Stomach (tissue), 9 donors: ENCODE data around the gene SPDYC. TPM values are rescaled to one million over a fixed set of nuclear protein-coding genes. Genes with fewer than 3 reads are reported as not detected.
"Not testable (repeated sequence)": the region's sequence is repeated elsewhere in the genome, so short reads cannot be mapped to it uniquely, and the experiment has no call there.

Experiments used
- DNase-seq, 2 donors: peaks; one replicate each; pipeline versions ENCODE4 v3.0.0 to v3.0.0-alpha.2; 2013 to 2019
- H3K27ac ChIP-seq, 5 donors: fragments of 200-600 bp in 4 of 5; sonication (generic) in 4 of 5; one replicate each; pipeline ENCODE4 v1.5.1; 2013 to 2019; ENCODE audit warnings: mild to moderate bottlenecking in 1 of 5, moderate library complexity in 1 of 5
- H3K27me3 ChIP-seq, 3 donors: fragments of 200-600 bp; sonication (generic); one replicate each; pipeline ENCODE4 v1.5.1; 2017 to 2019; ENCODE audit warnings: mixed run types in 1 of 3
- H3K36me3 ChIP-seq, 4 donors: fragments of 200-600 bp; sonication (generic); 1 replicate in 3 of 4; 2 replicates in 1 of 4; pipeline ENCODE4 v1.5.1; 2016 to 2019
- H3K4me1 ChIP-seq, 4 donors: fragments of 200-600 bp; sonication (generic); one replicate each; pipeline ENCODE4 v1.5.1; 2016 to 2019
- H3K4me3 ChIP-seq, 4 donors: fragments of 200-600 bp; sonication (generic) in 3 of 4; one replicate each; pipeline ENCODE4 v1.5.1; 2016 to 2019; ENCODE audit warnings: mild to moderate bottlenecking in 1 of 4
- H3K9me3 ChIP-seq, 4 donors: fragments of 200-600 bp; sonication (generic); one replicate each; pipeline ENCODE4 v1.5.1; 2016 to 2019
- EP300 ChIP-seq: sonication (generic); formaldehyde crosslinking; IDR thresholded peaks from one replicate; pipeline ENCODE4 v1.6.1; 2017; ENCODE audit warnings: antibody characterized with exemption
- POLR2A ChIP-seq, 4 donors: fragments of 450-650 bp; IDR thresholded peaks; one replicate each; pipeline ENCODE4 v1.6.1; 2016; ENCODE audit warnings: antibody characterized with exemption in 4 of 4, control low read depth in 2 of 4, mild to moderate bottlenecking in 1 of 4, moderate library complexity in 1 of 4
- POLR2AphosphoS5 ChIP-seq, 3 donors: sonication (generic); formaldehyde crosslinking; IDR thresholded peaks; one replicate each; pipeline ENCODE4 v1.6.1; 2016; ENCODE audit warnings: antibody characterized with exemption in 3 of 3
- WGBS, 5 donors: extraction: QIAGEN DNeasy Blood & Tissue Kit in 3 of 5; methylation state at CpG; one replicate each; pipeline versions ENCODE4 v1.1.5 to v1.1.7; 2013 to 2018; 5-methylcytosine and 5-hydroxymethylcytosine counted together
- intact Hi-C: fragments of 100-400 bp; cut with DNase I; formaldehyde crosslinking; loops from one replicate; pipeline ENCODE4 v1.15.1; 2023; ENCODE audit warnings: low total_unique reads
- polyA plus RNA-seq, 3 donors: library from polyadenylated mRNA; stranded (reverse); fragments of 200-250 nt; gene quantifications; one replicate each; pipeline ENCODE4 v1.2.3, GENCODE V29; 2013
- total RNA-seq, 5 donors: library from RNA; depleted of rRNA; stranded (reverse); fragments of >200 nt; gene quantifications; one replicate each; pipeline versions ENCODE4 v1.1.0 to v1.2.3, GENCODE V29; 2014 to 2016
- TF ChIP-seq, protein P1 (sequence below), 7 experiments: fragments of 450-650 bp in 4 of 7; fragments of 200-600 bp in 3 of 7; sonication (generic) in 3 of 7; IDR thresholded peaks; one replicate each; pipeline ENCODE4 v1.5.1; 2016 to 2019; ENCODE audit warnings: antibody characterized with exemption in 7 of 7, control low read depth in 2 of 7, mild to moderate bottlenecking in 1 of 7
- donor health status: healthy with polysubstance abuse.
- donor health status: Bipolar disorder and iron deficiency.
- donor health status: healthy.

The SPDYC gene
- total and polyA plus RNA-seq, 8 donors = not detected

GRCh38 chr11:65169164-65169641 lies 830 bp upstream of the SPDYC start:
- WGBS, 5 donors = 65 to 74% (median 71%) methylated on average over 11 of the region's 11 CpGs
- no peaks in the 10 kb centered on the region for H3K9me3 ChIP-seq
- no peaks in the 10 kb centered on the region for H3K27me3 ChIP-seq
- no peak overlapping the region for H3K4me3 ChIP-seq
- TF ChIP-seq, protein P1, sequence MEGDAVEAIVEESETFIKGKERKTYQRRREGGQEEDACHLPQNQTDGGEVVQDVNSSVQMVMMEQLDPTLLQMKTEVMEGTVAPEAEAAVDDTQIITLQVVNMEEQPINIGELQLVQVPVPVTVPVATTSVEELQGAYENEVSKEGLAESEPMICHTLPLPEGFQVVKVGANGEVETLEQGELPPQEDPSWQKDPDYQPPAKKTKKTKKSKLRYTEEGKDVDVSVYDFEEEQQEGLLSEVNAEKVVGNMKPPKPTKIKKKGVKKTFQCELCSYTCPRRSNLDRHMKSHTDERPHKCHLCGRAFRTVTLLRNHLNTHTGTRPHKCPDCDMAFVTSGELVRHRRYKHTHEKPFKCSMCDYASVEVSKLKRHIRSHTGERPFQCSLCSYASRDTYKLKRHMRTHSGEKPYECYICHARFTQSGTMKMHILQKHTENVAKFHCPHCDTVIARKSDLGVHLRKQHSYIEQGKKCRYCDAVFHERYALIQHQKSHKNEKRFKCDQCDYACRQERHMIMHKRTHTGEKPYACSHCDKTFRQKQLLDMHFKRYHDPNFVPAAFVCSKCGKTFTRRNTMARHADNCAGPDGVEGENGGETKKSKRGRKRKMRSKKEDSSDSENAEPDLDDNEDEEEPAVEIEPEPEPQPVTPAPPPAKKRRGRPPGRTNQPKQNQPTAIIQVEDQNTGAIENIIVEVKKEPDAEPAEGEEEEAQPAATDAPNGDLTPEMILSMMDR (IDR thresholded peaks at IDR 0.05) = no peak
- no peak for TF ChIP-seq POLR2A (IDR thresholded peaks at IDR 0.05)
- no peak for DNase-seq
- H3K36me3 ChIP-seq = no peaks in the 10 kb centered on the region
- no peak overlapping the region for H3K27ac ChIP-seq
- peaks cover 0 to 7% (median 3%) of the 10 kb centered on the region in 4 donors for H3K4me1 ChIP-seq
- intact Hi-C loops = no loop called here

DNA sequence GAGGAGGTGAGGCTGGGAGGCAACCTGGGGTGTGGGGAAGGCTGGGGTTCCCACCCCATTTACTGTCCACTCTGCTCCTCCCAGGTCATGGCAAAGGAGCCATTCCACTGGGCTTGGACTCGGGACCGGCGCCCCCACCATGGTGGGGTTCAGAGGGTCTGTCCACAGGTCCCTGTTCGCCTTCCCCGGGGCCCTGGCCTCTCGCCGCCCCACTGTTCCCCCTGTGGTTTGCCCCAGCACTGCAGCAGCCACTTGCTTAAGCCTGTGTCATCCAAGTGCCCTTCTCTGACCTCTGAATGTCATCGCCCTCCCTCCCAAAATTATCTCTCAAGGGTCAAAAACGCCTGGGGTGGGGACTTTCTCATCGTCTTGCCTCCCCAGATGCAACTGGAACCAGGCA lies 2.6 kb downstream of the SPDYC start:
- H3K27ac ChIP-seq = no peak overlapping the region
- no peaks in the 10 kb centered on the region for H3K27me3 ChIP-seq
- intact Hi-C loops = loop anchor here (10.0 kb wide), 1 partner anchor 48 kb away; the partner anchor contains the start of genes FAU and MRPL49
- 80 to 88% (median 85%) methylated on average over 10 of the region's 10 CpGs for WGBS, 5 donors
- no peaks in the 10 kb centered on the region for H3K9me3 ChIP-seq
- no peaks in the 10 kb centered on the region for H3K36me3 ChIP-seq
- no peak for DNase-seq
- no peak overlapping the region for H3K4me3 ChIP-seq
- TF ChIP-seq POLR2AphosphoS5 (IDR thresholded peaks at IDR 0.05) (no peak), POLR2A (IDR thresholded peaks at IDR 0.05) (no peak), EP300 (no peak)
- TF ChIP-seq, protein P1 (IDR thresholded peaks at IDR 0.05) = no peak
- no peaks in the 10 kb centered on the region for H3K4me1 ChIP-seq

DNA sequence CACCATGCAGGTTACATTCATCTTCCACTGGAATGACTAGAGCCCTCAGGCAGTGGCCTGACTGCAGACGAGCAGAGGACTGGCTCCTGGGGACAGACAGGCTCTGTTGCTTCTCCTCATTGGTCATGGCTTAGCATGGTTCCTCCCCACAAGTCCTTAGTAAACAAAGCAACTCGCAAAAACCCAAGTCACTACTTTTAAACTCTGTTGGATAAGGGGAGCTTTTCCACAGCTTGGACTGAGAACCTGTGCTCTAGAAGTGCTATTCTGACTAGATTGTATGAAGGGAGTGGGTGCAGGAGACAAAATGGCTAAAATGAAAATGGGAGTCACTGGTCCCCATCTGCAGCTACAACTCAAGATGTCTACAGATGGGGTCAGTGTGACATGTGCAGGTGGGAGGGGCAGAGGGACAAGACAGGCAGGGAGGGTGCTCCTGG lies 4.6 kb downstream of the SPDYC start:
- 28 to 42% (median 33%) methylated on average over 2 of the region's 2 CpGs for WGBS, 5 donors
- not testable (repeated sequence) for H3K4me1 ChIP-seq, H3K4me3 ChIP-seq

DNA sequence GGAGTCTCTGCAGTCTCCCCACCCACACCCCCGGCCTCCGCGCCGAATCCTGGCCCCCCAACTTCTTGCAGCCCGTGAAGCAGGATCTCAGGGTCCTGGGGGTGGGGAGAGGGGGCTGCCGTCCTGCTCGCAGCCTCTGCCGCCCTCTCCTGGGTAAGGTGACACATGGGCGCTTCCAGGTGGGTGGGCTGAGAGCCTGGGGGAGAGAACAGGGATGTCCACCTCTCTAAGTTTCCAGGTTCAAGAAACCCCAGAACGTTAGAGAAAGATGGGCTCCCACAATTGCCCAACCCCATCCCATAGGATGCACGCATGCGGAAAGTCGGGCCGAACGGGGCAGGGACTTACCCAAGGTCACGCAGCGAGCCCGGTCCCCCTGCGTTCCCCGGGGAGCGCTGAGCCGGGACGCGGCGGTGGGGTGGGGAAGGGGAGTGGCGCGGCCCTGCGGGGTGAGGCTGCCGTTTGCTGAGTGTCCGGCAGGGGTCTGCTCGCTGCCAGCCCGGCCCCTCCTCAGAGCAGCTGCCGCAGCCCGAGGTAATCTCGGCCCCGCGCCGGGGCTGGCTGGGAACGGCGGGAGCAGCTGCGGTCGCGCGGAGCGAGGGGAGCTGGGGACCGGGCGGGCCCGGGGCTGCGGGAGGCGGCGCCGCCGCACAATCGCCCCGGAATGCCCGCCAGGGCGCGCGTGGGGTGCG lies 11.0 kb downstream of the SPDYC start:
- no peaks in the 10 kb centered on the region for H3K9me3 ChIP-seq
- peak; percentile 63 to 92 for DNase-seq
- H3K27ac ChIP-seq = peak overlapping the region; percentile 89 to 96 (median 93)
- H3K4me3 ChIP-seq = peak overlapping the region; percentile 68 to 89 (median 82)
- peaks cover 23 to 53% (median 36%) of the 10 kb centered on the region in 4 donors for H3K4me1 ChIP-seq
- intact Hi-C loops = no loop called here
- WGBS, 5 donors = 0 to 3% (median 1%) methylated on average over 16 to 60 of the region's 60 CpGs
- TF ChIP-seq EP300 (no peak), POLR2A (IDR thresholded peaks at IDR 0.05) (no peak), POLR2AphosphoS5 (IDR thresholded peaks at IDR 0.05) (peak in 2 of 3 donors; percentile 3 to 21)
- TF ChIP-seq, protein P1 (IDR thresholded peaks at IDR 0.05) = peak in 5 of 7 experiments; percentile 11 to 57 (median 32)
- peaks cover 5 to 23% (median 19%) of the 10 kb centered on the region in 4 donors for H3K36me3 ChIP-seq
- H3K27me3 ChIP-seq = no peaks in the 10 kb centered on the region

More for the DNA sequence above, 4.6 kb downstream of the SPDYC start:
- H3K9me3 ChIP-seq, H3K36me3 ChIP-seq, H3K27me3 ChIP-seq, H3K27ac ChIP-seq, DNase-seq: not testable (repeated sequence)
- intact Hi-C loops = loop anchor here (10.0 kb wide), 1 partner anchor 50 kb away; the partner anchor contains the start of genes FAU and MRPL49
